ENCODE data around the gene RASGRF1.

The RASGRF1 gene

GRCh38 chr15:78987556-78988360 lies 102.8 kb downstream of the RASGRF1 start:
- no peak for DNase-seq (ENCODE audit: low read depth)

GRCh38 chr15:78985859-78986475 lies 104.6 kb downstream of the RASGRF1 start:
- DNase-seq (ENCODE audit: low read depth): no peak

- DNase-seq (ENCODE audit: low read depth): no peak
These were observed 106.5 kb downstream of the RASGRF1 start for GRCh38 chr15:78984041-78984440.

- DNase-seq (ENCODE audit: low read depth): no peak
These were observed 107.2 kb downstream of the RASGRF1 start for GRCh38 chr15:78983146-78983918.

GRCh38 chr15:78982736-78983135 lies 107.8 kb downstream of the RASGRF1 start:
- DNase-seq (ENCODE audit: low read depth): no peak

- no peak for DNase-seq (ENCODE audit: low read depth)
These were observed 108.9 kb downstream of the RASGRF1 start for GRCh38 chr15:78981532-78982313.

- no peak for DNase-seq (ENCODE audit: low read depth)
These were observed 110.9 kb downstream of the RASGRF1 start for GRCh38 chr15:78979456-78980320.

GRCh38 chr15:78978601-78979179 lies 111.9 kb downstream of the RASGRF1 start:
- DNase-seq (ENCODE audit: low read depth): no peak

GRCh38 chr15:78977591-78978347 lies 112.8 kb downstream of the RASGRF1 start:
- no peak for DNase-seq (ENCODE audit: low read depth)

- DNase-seq (ENCODE audit: low read depth): no peak
These were observed 113.4 kb downstream of the RASGRF1 start for GRCh38 chr15:78977091-78977571.

- DNase-seq (ENCODE audit: low read depth): no peak
These were observed 113.9 kb downstream of the RASGRF1 start for GRCh38 chr15:78976691-78977090.

GRCh38 chr15:78974272-78974918 lies 116.2 kb downstream of the RASGRF1 start:
- DNase-seq (ENCODE audit: low read depth): no peak

GRCh38 chr15:78969687-78970349 lies 120.8 kb downstream of the RASGRF1 start:
- no peak for DNase-seq (ENCODE audit: low read depth)

GRCh38 chr15:78968539-78969271 lies 121.9 kb downstream of the RASGRF1 start:
- no peak for DNase-seq (ENCODE audit: low read depth)

GRCh38 chr15:78968114-78968513 lies 122.5 kb downstream of the RASGRF1 start:
- DNase-seq (ENCODE audit: low read depth): no peak

- DNase-seq (ENCODE audit: low read depth): no peak
These were observed 130.3 kb downstream of the RASGRF1 start for GRCh38 chr15:78960308-78960707.

GRCh38 chr15:78959360-78959759 lies 131.2 kb downstream of the RASGRF1 start:
- DNase-seq (ENCODE audit: low read depth): no peak
